WTC11 (cell line): ENCODE measurements around the gene HRH3.

Source experiments
- CBFB ChIP-seq: sonication (generic); formaldehyde crosslinking; IDR thresholded peaks from 2 replicates; pipeline ENCODE4 v1.8.1; 2022; ENCODE audit warnings: mild to moderate bottlenecking, low read depth, missing genetic modification reagents
- ESRRA ChIP-seq: sonication (generic); formaldehyde crosslinking; IDR thresholded peaks from 2 replicates; pipeline ENCODE4 v1.8.1; 2022; ENCODE audit warnings: mild to moderate bottlenecking, missing genetic modification reagents, borderline replicate concordance
- FOXP1 ChIP-seq: sonication (generic); formaldehyde crosslinking; IDR thresholded peaks from 2 replicates; pipeline ENCODE4 v1.8.0; 2022; ENCODE audit warnings: missing genetic modification reagents, mild to moderate bottlenecking, moderate library complexity, borderline replicate concordance
- MXD4 ChIP-seq: fragments of 250-450 bp; sonication (Bioruptor Pico); IDR thresholded peaks from 2 replicates; pipeline ENCODE4 v1.8.0; 2021; ENCODE audit warnings: mild to moderate bottlenecking, moderate library complexity, borderline replicate concordance
- NFYB ChIP-seq: sonication (generic); formaldehyde crosslinking; conservative IDR thresholded peaks from 2 replicates; pipeline ENCODE4 v1.8.0; 2022; ENCODE audit warnings: low read depth, missing genetic modification reagents
- ZNF263 ChIP-seq: sonication (generic); formaldehyde crosslinking; IDR thresholded peaks from 2 replicates; pipeline ENCODE4 v1.8.1; 2022; ENCODE audit warnings: low read depth, mild to moderate bottlenecking, moderate library complexity, missing genetic modification reagents
- TF ChIP-seq, protein P1 (sequence below): sonication (generic); formaldehyde crosslinking; IDR thresholded peaks from 2 replicates; pipeline ENCODE4 v1.8.0; 2023; ENCODE audit warnings: missing genetic modification reagents
- TF ChIP-seq, protein P2 (sequence below): fragments of 250-450 bp; sonication (Bioruptor Pico); IDR thresholded peaks from 2 replicates; pipeline ENCODE4 v2.1.2; 2022; ENCODE audit warnings: mild to moderate bottlenecking, moderate library complexity
- TF ChIP-seq, protein P3 (sequence below): fragments of 200-600 bp; IDR thresholded peaks from 2 replicates; pipeline ENCODE4 v1.8.0; 2022; ENCODE audit warnings: antibody characterized with exemption
- TF ChIP-seq, protein P4 (sequence below): sonication (generic); formaldehyde crosslinking; IDR thresholded peaks from 2 replicates; pipeline ENCODE4 v1.8.0; 2023; ENCODE audit warnings: mild to moderate bottlenecking, missing genetic modification reagents
- TF ChIP-seq, protein P5 (sequence below): sonication (generic); formaldehyde crosslinking; IDR thresholded peaks from 2 replicates; pipeline ENCODE4 v1.8.1; 2022; ENCODE audit warnings: mild to moderate bottlenecking, missing genetic modification reagents, moderate library complexity, borderline replicate concordance

DNA sequence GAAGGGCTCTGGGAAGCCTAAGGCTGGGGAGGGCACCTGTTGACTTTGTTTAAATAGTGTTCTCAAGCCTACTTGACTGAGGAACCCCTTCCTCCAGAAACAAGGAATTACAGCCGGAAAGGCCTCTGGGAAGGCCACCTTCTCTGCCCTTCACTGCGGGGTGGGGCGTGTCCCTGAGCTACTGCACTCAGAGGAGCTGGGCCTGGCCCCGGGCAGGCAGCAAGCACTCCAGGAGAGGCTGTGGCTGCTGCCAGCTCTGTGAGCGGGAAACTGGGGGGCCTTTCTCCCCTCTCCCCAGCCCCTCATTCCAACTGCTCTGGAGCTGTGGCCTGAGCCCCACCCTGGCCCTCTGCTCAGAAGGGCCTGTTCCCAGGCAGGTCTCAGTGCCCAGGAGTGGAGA, 14.3 kb upstream of the HRH3 start:
- TF ChIP-seq, protein P1, sequence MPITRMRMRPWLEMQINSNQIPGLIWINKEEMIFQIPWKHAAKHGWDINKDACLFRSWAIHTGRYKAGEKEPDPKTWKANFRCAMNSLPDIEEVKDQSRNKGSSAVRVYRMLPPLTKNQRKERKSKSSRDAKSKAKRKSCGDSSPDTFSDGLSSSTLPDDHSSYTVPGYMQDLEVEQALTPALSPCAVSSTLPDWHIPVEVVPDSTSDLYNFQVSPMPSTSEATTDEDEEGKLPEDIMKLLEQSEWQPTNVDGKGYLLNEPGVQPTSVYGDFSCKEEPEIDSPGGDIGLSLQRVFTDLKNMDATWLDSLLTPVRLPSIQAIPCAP (CRISPR knock-in tag), result no peak
- TF ChIP-seq NFYB, result no peak
- TF ChIP-seq, protein P2, sequence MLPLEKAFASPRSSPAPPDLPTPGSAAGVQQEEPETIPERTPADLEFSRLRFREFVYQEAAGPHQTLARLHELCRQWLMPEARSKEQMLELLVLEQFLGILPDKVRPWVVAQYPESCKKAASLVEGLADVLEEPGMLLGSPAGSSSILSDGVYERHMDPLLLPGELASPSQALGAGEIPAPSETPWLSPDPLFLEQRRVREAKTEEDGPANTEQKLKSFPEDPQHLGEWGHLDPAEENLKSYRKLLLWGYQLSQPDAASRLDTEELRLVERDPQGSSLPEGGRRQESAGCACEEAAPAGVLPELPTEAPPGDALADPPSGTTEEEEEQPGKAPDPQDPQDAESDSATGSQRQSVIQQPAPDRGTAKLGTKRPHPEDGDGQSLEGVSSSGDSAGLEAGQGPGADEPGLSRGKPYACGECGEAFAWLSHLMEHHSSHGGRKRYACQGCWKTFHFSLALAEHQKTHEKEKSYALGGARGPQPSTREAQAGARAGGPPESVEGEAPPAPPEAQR, result no peak
- TF ChIP-seq, protein P3, sequence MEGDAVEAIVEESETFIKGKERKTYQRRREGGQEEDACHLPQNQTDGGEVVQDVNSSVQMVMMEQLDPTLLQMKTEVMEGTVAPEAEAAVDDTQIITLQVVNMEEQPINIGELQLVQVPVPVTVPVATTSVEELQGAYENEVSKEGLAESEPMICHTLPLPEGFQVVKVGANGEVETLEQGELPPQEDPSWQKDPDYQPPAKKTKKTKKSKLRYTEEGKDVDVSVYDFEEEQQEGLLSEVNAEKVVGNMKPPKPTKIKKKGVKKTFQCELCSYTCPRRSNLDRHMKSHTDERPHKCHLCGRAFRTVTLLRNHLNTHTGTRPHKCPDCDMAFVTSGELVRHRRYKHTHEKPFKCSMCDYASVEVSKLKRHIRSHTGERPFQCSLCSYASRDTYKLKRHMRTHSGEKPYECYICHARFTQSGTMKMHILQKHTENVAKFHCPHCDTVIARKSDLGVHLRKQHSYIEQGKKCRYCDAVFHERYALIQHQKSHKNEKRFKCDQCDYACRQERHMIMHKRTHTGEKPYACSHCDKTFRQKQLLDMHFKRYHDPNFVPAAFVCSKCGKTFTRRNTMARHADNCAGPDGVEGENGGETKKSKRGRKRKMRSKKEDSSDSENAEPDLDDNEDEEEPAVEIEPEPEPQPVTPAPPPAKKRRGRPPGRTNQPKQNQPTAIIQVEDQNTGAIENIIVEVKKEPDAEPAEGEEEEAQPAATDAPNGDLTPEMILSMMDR, result no peak
- TF ChIP-seq MXD4 (CRISPR knock-in tag), result no peak
- TF ChIP-seq, protein P4, sequence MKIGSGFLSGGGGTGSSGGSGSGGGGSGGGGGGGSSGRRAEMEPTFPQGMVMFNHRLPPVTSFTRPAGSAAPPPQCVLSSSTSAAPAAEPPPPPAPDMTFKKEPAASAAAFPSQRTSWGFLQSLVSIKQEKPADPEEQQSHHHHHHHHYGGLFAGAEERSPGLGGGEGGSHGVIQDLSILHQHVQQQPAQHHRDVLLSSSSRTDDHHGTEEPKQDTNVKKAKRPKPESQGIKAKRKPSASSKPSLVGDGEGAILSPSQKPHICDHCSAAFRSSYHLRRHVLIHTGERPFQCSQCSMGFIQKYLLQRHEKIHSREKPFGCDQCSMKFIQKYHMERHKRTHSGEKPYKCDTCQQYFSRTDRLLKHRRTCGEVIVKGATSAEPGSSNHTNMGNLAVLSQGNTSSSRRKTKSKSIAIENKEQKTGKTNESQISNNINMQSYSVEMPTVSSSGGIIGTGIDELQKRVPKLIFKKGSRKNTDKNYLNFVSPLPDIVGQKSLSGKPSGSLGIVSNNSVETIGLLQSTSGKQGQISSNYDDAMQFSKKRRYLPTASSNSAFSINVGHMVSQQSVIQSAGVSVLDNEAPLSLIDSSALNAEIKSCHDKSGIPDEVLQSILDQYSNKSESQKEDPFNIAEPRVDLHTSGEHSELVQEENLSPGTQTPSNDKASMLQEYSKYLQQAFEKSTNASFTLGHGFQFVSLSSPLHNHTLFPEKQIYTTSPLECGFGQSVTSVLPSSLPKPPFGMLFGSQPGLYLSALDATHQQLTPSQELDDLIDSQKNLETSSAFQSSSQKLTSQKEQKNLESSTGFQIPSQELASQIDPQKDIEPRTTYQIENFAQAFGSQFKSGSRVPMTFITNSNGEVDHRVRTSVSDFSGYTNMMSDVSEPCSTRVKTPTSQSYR (CRISPR knock-in tag), result no peak
- TF ChIP-seq FOXP1 (CRISPR knock-in tag), result no peak
- TF ChIP-seq ESRRA (CRISPR knock-in tag), result no peak
- no peak for TF ChIP-seq ZNF263 (CRISPR knock-in tag)
- TF ChIP-seq, protein P5, sequence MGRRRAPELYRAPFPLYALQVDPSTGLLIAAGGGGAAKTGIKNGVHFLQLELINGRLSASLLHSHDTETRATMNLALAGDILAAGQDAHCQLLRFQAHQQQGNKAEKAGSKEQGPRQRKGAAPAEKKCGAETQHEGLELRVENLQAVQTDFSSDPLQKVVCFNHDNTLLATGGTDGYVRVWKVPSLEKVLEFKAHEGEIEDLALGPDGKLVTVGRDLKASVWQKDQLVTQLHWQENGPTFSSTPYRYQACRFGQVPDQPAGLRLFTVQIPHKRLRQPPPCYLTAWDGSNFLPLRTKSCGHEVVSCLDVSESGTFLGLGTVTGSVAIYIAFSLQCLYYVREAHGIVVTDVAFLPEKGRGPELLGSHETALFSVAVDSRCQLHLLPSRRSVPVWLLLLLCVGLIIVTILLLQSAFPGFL (CRISPR knock-in tag), result no peak
- no peak for TF ChIP-seq CBFB
